Activated B cell treated with CpG ODN at 0.5 μM for 24 hours (primary cell): ENCODE measurements around the gene USH2A. TPM values are rescaled to one million over a fixed set of nuclear protein-coding genes. Genes with fewer than 3 reads are reported as not detected.
"Not testable (repeated sequence)": the region's sequence is repeated elsewhere in the genome, so short reads cannot be mapped to it uniquely, and the experiment has no call there.

Source experiments
- ATAC-seq: fragments of 200-7000 bp; cut with Tn5 transposase; one replicate; pipeline ENCODE4 v1.10.0; 2021; ENCODE audit warnings: low read depth, mild to moderate bottlenecking, moderate library complexity
- CTCF ChIA-PET: fragments of 350-600 bp; sonication (Branson Sonifier 250); formaldehyde crosslinking; loops from one replicate; lab custom pipeline; 2021; ENCODE audit warnings: antibody characterized with exemption; lab: Charles Lee
- POLR2A ChIA-PET: fragments of 350-600 bp; sonication (Branson Sonifier 250); formaldehyde crosslinking; loops from one replicate; lab custom pipeline; 2021; ENCODE audit warnings: antibody characterized with exemption; lab: Charles Lee
- DNase-seq: peaks from one replicate; pipeline ENCODE4 v3.0.0; 2022
- H3K27ac Mint-ChIP-seq: one replicate; pipeline ENCODE4 v1.8.0; 2020; ENCODE audit warnings: mixed read lengths
- H3K27me3 Mint-ChIP-seq: one replicate; pipeline ENCODE4 v1.8.0; 2021; ENCODE audit warnings: mixed read lengths
- H3K36me3 Mint-ChIP-seq: one replicate; pipeline ENCODE4 v1.8.0; 2021; ENCODE audit warnings: low read depth, mixed read lengths
- H3K4me1 Mint-ChIP-seq: one replicate; pipeline ENCODE4 v1.8.0; 2021; ENCODE audit warnings: mixed read lengths
- H3K4me3 Mint-ChIP-seq: one replicate; pipeline ENCODE4 v1.8.0; 2020; ENCODE audit warnings: mild to moderate bottlenecking, mixed read lengths
- H3K9me3 Mint-ChIP-seq: one replicate; pipeline ENCODE4 v1.8.0; 2020; ENCODE audit warnings: mixed read lengths
- intact Hi-C: fragments of 100-400 bp; cut with micrococcal nuclease; formaldehyde crosslinking; loops from one replicate; pipeline ENCODE4 v1.15.1; 2024
- total RNA-seq: library from RNA; stranded (reverse); gene quantifications from 2 replicates; pipeline ENCODE4 v1.2.3, GENCODE V29; 2022
- TF ChIP-seq, protein P1 (sequence below): fragments of 200-600 bp; IDR thresholded peaks from one replicate; pipeline ENCODE4 v1.8.0; 2022; ENCODE audit warnings: antibody characterized with exemption, mild to moderate bottlenecking

The USH2A gene
- total RNA-seq, 1 donor from 2014 or later, result not detected

DNA sequence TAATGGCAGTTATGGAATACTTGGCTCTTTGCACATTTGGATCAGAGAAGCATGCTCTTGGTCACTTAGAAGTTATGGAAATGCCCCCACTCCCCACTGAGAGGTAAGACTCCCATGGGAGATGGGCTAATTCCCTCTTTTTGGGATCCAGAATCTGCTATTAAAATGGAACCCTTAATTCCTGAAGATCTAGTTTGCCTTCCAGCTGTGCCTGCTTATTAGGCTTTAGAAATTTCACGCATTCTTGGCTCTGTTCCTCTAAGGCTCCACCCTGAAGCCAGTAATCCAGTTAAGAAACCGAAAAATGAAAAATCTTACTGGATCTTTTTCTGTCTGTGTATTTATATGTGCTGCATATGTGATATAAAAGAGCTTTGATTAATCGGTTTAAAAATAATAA is 76.7 kb downstream of the USH2A start:
- Mint-ChIP-seq H3K27me3 (no peaks in the 10 kb centered on the region), H3K4me3 (no peak overlapping the region), H3K27ac (no peak overlapping the region), H3K4me1 (no peaks in the 10 kb centered on the region), H3K9me3 (peaks cover 5% of the 10 kb centered on the region), H3K36me3 (no peaks in the 10 kb centered on the region)
- intact Hi-C loops, result no loop called here
- ATAC-seq (no peak), DNase-seq (no peak)
- POLR2A ChIA-PET, result no interaction called here
- CTCF ChIA-PET, result no interaction called here
- TF ChIP-seq, protein P1, sequence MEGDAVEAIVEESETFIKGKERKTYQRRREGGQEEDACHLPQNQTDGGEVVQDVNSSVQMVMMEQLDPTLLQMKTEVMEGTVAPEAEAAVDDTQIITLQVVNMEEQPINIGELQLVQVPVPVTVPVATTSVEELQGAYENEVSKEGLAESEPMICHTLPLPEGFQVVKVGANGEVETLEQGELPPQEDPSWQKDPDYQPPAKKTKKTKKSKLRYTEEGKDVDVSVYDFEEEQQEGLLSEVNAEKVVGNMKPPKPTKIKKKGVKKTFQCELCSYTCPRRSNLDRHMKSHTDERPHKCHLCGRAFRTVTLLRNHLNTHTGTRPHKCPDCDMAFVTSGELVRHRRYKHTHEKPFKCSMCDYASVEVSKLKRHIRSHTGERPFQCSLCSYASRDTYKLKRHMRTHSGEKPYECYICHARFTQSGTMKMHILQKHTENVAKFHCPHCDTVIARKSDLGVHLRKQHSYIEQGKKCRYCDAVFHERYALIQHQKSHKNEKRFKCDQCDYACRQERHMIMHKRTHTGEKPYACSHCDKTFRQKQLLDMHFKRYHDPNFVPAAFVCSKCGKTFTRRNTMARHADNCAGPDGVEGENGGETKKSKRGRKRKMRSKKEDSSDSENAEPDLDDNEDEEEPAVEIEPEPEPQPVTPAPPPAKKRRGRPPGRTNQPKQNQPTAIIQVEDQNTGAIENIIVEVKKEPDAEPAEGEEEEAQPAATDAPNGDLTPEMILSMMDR, result no peak

DNA sequence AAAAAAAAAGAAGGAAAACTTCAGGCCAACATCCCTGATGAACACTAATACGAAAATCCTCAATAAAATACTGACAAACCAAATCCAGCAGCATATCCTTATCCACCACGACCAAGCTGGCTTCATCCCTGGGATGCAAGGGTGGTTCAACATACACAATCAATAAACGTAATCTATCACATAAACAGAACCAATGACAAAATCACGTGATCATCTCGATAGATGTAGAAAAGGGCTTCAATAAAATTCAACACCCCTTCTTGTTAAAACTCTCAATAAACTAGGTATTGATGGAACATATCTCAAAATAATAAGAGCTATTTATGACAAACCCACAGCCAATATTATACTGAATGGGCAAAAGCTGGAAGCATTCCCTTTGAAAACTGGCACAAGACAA is 82.7 kb downstream of the USH2A start:
- H3K27ac Mint-ChIP-seq, POLR2A ChIA-PET, H3K4me3 Mint-ChIP-seq, DNase-seq, H3K36me3 Mint-ChIP-seq, intact Hi-C loops, H3K4me1 Mint-ChIP-seq, H3K27me3 Mint-ChIP-seq, CTCF ChIA-PET, H3K9me3 Mint-ChIP-seq, ATAC-seq: not testable (repeated sequence)

DNA sequence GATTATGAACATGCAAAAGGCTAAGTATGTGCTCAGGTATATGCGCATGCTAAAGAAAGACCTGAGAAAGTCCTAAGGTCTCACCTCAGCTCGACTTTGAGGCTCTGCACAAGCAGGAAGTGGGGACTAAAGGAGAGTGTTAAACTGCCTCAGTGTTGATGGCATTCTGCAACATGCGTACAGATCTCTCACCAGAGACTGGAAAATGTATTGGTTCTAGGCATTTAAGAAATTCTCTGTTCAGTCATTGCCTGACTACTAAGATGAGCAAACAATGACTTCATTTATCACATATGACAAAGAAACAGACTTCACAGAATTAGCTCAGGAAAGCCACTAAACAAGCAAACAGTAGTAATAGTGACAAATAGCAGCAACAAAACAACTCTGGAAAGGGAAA is 90.8 kb downstream of the USH2A start:
- no peaks in the 10 kb centered on the region for H3K9me3 Mint-ChIP-seq
- intact Hi-C loops, result no loop called here
- H3K27me3 Mint-ChIP-seq, result no peaks in the 10 kb centered on the region
- no peaks in the 10 kb centered on the region for H3K4me1 Mint-ChIP-seq
- DNase-seq, result no peak
- no peaks in the 10 kb centered on the region for H3K36me3 Mint-ChIP-seq
- no peak overlapping the region for H3K27ac Mint-ChIP-seq
- no peak for ATAC-seq
- POLR2A ChIA-PET, result no interaction called here
- no peak overlapping the region for H3K4me3 Mint-ChIP-seq
- CTCF ChIA-PET, result no interaction called here
- TF ChIP-seq, protein P1, result no peak

DNA sequence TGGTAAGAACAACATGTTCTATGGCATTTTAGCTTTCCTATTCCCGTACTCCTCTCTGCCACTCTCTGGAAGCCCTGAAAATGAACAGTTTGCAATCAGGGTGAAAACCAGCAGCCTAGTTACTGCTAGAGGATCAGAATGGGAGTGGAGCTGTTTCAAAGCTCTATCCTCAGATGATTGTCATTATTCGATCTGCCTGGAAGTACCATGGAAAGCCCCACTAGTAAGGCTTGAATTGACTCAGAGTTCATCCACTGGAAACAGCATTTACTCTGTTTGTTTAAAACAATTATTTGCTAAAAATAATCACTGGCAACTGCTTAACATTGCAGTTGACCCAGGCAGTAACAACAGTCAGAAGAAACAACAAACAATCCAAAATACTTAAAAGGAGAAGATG is 91.2 kb downstream of the USH2A start:
- TF ChIP-seq, protein P1, result no peak
- no peaks in the 10 kb centered on the region for H3K27me3 Mint-ChIP-seq
- ATAC-seq (no peak), DNase-seq (no peak)
- CTCF ChIA-PET, result no interaction called here
- POLR2A ChIA-PET, result no interaction called here
- H3K4me3 Mint-ChIP-seq, result no peak overlapping the region
- no peaks in the 10 kb centered on the region for H3K4me1 Mint-ChIP-seq
- H3K9me3 Mint-ChIP-seq, result no peaks in the 10 kb centered on the region
- no peak overlapping the region for H3K27ac Mint-ChIP-seq
- intact Hi-C loops, result no loop called here
- H3K36me3 Mint-ChIP-seq, result no peaks in the 10 kb centered on the region

DNA sequence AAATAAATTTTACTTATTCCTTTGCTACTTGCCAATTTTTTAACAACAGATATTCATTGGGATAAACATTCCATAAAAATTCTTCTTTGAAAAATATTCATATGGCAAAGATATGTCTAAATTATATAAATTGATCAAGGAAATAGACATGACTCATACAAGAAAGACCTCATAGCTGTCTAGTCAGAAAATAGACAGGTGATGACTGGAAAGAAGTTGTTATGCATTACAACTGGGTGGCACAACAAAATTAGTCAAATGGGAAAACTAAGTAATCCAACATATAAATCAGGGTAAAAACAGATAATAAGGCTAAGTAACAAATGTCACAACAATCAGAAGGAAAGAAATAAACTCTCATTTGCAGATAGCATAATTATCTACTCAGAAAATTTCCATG is 92.0 kb downstream of the USH2A start:
- TF ChIP-seq, protein P1, result no peak
- Mint-ChIP-seq H3K27me3 (no peaks in the 10 kb centered on the region), H3K4me3 (no peak overlapping the region), H3K9me3 (no peaks in the 10 kb centered on the region), H3K27ac (no peak overlapping the region), H3K36me3 (no peaks in the 10 kb centered on the region), H3K4me1 (no peaks in the 10 kb centered on the region)
- DNase-seq (no peak), ATAC-seq (no peak)
- CTCF ChIA-PET, result no interaction called here
- POLR2A ChIA-PET, result no interaction called here
- intact Hi-C loops, result no loop called here

DNA sequence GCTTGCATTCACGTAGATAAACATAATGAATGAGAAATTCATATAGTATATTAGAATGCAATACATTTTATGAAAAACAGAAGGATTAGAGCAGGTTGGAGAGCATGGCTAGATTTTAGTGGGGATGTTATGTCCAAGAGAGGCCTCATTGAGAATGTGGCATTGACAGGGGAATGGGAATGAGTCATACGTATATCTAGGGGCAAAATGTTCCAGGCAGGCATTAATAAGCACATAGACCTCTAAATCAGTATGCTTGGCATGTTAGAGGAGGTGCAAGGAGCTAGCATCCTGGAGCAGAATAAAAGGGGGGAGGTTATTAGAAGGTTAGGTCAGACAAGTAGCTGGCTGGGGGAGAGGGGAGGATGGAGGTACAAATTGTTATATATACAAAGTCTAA is 93.0 kb downstream of the USH2A start:
- ChIA-PET CTCF (no interaction called here), POLR2A (no interaction called here)
- H3K27ac Mint-ChIP-seq, result no peak overlapping the region
- H3K4me3 Mint-ChIP-seq, result no peak overlapping the region
- H3K36me3 Mint-ChIP-seq, result no peaks in the 10 kb centered on the region
- H3K4me1 Mint-ChIP-seq, result no peaks in the 10 kb centered on the region
- no peak for DNase-seq
- H3K27me3 Mint-ChIP-seq, result no peaks in the 10 kb centered on the region
- no peak for ATAC-seq
- no peaks in the 10 kb centered on the region for H3K9me3 Mint-ChIP-seq
- TF ChIP-seq, protein P1, result no peak
- intact Hi-C loops, result no loop called here
